ENCODE results near the gene STARD3.

The STARD3 gene

GRCh38 chr17:39639043-39639442 lies 2.1 kb downstream of the STARD3 start:
- DNase-seq (ENCODE audit: low spot score), result no peak

- DNase-seq (ENCODE audit: low spot score), result no peak
These were observed 2.9 kb downstream of the STARD3 start for GRCh38 chr17:39639566-39640458.

DNA sequence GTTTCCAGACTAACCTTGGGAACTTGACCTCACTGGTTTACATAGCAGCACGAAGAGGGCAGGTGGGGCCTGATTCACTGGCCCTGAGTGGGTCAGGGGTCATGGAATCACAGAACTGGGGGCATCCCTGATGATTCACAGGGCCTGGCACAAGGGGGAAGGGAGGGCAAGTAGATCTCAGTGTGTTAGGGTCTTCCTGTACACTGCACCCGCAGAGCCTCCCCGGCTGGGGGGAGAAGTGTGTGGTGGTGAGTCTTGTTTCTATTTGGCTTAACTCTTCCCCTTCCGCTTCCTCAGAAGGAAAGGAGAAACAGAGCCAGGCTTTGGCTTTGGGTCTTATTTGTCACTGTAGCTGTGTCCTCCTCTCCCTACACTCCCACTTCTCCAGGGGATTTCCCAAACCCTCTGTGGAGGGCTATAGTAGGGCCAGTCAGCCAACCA lies 3.7 kb downstream of the STARD3 start:
- DNase-seq (ENCODE audit: low spot score), result no peak

DNA sequence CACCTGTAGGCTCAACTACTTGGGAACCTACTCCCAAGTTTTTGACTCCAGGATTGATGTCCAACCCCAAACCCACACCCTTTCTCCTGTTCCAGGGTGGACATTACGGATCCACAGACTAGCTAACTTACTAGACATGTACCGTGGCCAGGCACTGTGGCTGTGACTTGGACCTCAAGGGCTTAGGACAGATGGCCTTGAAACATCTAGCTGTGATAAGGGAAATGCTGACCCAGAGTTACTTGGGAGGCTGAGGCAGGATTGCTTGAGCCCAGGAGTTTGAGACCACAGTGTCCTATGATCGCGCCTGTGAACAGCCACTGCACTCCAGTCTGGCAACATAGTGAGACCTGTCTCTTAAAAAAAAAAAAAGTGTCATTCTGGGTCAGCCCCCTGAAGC lies 4.2 kb downstream of the STARD3 start:
- DNase-seq (ENCODE audit: low spot score), result no peak

DNA sequence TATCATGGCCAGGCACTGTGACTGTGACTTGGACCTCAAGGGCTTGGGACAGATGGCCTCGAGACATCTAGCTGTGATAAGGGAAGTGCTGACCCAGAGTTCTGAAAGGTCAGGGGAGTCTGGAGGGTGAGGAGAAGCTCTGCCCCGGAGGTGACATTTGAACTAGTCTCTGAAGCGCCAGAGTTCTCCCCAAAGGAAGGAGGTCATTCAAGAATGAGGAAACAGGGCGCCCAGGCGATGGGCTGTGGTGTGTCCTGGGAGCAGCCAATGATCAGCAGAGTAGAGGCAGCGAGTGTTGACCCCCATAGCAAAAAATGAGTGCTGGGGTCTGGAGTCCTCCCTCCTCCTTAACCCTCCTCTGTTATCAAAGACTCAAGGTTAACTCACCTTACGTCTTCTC lies 4.9 kb downstream of the STARD3 start:
- no peak for DNase-seq (ENCODE audit: low spot score)

- no peak for DNase-seq (ENCODE audit: low spot score)
These were observed 5.5 kb downstream of the STARD3 start for GRCh38 chr17:39642291-39643074.

DNA sequence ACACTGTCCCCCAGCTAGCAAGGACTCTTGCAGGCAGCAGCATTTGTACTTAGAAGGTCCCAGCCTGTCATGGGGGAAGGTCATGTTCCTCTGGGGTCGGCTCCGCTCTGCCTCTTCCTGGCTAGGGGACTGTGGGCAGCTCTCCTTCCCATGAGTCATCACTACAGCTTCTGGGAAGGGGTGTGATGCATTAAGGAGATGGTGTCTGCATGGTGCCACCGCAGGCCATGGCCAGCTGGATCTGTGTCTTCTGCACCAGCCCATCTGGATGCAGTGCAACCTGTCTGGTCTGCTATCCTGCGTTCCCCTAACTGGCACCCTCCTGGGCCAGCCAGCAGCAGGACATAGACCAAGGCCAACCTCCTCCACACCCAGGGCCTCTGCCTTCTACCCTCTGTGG lies 6.3 kb downstream of the STARD3 start:
- DNase-seq (ENCODE audit: low spot score), result peak; percentile 40

DNA sequence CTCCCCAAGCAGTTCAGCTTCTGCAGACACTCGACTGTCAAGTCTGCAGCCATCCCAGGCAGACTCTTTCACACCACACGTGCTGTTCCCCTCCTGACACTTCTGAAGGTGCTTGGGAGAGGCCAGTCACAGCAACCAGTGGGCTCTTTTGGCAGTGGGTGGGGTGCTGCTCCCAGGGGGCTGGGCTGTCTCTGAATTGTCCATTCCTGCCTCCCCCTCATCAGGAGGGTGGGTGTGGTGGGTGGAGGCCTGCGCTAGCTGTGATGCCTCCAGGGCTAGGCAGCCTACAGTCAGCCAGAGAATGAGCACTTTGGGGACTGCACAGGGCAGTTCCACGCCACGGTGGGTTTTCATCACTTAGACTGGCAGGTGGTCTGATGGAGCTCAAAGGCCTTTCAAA lies 10.3 kb downstream of the STARD3 start:
- DNase-seq (ENCODE audit: low spot score), result no peak

GRCh38 chr17:39648616-39649366 lies 11.8 kb downstream of the STARD3 start:
- DNase-seq (ENCODE audit: low spot score), result no peak

DNA sequence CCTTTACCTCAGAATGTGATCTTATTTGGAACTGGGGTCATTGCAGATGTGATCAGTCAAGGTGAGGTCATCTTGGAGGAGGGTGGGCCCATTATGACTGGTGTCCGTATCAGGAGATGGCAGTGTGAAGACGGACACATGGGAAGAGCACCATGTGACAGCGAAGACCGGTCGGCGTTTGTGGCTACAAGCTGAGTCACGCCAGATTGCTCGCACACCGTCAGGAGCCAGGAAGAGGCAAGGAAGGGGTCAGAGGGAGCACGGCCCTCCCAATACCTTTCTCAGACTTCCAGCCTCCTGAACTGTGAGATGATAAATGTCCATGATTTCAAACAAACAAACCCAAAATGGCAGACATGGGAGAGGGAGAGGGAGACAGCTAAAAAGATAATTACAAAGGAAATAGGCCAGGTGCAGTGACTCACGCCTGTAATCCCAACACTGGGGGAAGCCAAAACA lies 13.2 kb downstream of the STARD3 start:
- DNase-seq (ENCODE audit: low spot score), result no peak

DNA sequence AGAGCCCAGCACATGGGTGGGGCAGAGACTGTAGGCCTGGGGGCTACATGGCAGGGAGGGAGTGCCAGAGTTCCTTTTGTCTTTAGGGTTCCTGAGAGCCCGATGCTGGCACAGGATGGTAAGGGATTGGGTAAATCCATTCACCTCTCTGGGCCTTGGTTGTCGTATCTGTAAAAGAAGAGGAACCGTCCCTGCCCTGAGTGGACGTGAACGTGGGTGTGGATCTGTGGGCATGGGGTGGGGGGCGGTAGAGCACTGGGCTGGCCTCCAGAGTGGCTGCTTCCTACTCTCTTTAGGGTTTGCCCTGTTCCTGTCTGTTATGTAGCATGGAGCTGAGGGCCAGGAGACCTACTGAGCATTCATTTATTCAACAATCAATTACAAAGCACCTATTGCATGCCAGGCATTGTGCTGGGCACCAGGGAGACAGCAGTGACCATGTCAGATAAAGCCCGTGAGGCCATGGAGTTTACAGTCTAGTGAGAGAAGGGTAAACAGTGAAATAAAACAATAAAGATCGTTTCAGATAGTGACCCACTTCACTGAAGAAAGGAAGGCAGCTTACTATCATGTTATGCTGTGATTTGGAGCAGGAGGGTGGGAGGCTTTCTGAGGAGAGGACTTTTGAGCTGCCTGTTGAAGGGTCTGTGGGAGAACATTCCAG lies 15.1 kb downstream of the STARD3 start:
- no peak for DNase-seq (ENCODE audit: low spot score)

GRCh38 chr17:39652587-39653315 lies 15.8 kb downstream of the STARD3 start:
- DNase-seq (ENCODE audit: low spot score), result no peak

DNA sequence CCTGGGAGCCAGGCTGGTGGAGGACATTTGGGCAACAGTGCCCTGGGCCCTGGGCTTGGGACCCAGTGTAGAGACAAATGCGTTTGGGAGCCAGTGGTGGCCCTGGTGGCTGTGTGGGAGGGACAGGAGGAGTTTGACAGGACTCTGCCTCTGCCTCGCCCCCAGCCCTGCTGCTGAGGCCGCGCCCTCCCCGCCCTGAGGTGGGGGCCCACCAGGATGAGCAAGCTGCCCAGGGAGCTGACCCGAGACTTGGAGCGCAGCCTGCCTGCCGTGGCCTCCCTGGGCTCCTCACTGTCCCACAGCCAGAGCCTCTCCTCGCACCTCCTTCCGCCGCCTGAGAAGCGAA lies 16.3 kb downstream of the STARD3 start:
- DNase-seq (ENCODE audit: low spot score), result no peak

GRCh38 chr17:39653662-39654331 lies 16.9 kb downstream of the STARD3 start:
- DNase-seq (ENCODE audit: low spot score), result peak; percentile 57

- no peak for DNase-seq (ENCODE audit: low spot score)
These were observed 18.2 kb downstream of the STARD3 start for GRCh38 chr17:39655105-39655504.

DNA sequence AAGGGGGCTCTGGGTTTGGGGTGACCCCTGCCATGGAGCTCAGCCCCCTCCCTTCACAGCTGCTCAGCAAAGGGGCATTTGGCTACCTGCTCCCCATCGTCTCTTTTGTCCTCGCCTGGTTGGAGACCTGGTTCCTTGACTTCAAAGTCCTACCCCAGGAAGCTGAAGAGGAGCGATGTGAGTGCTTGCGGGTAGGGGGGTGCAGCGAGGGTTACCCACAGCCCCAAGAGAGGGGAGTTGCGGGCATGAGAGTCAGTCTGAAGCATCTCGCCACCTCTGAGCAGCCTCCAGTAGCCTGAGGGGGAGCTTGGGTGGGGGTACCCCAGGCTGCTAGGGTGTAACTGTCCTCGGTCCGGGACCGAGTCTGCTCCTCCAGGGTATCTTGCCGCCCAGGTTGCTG lies 21.4 kb downstream of the STARD3 start:
- no peak for DNase-seq (ENCODE audit: low spot score)

DNA sequence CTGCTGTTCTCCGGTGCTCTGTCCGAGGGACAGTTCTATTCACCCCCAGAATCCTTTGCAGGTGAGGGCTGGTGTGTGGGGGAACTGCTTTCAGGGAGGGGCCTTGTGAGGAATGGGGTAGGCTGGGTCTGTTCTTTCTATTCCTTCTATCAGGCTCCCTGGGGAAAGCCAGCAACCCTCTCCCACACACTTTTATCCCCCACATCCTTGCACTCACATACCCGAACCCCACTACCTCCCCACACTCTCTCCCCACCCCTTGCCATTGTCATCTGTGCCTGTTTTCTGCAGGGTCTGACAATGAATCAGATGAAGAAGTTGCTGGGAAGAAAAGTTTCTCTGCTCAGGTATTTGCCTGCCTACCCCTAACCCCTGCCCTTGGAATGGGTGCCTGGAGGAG lies 21.8 kb downstream of the STARD3 start:
- DNase-seq (ENCODE audit: low spot score), result no peak

DNA sequence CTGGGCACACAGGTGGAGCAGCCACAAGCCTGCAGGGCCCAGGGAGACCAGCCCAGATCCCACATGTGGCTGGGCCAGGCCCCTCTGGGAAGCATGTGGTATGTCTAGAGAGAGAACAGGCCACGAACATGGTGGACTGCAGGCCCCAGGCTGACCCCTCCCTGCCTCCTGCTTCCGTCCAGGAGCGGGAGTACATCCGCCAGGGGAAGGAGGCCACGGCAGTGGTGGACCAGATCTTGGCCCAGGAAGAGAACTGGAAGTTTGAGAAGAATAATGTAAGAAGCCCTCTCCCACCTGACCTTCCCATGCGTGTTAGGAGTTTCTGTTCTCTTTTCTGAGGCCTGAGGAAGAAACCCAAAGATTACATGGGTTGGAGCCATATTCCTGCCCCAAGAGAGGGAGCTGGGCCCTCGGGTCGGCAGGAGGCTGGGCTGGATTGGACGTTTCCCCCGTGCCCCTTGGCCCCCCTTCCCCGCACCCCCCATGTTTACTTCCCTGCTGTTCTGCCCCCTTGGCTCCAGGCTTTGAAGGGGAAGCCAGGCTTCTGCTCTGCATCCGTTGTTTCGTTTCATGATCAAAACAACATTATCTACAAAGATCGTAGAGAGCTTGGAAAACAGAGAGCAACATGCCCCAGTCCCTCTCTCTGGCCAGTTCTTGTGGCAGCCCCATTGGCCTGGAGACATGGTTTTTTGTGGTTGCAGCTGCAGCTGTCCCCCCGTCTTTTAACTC lies 22.5 kb downstream of the STARD3 start:
- no peak for DNase-seq (ENCODE audit: low spot score)

DNA sequence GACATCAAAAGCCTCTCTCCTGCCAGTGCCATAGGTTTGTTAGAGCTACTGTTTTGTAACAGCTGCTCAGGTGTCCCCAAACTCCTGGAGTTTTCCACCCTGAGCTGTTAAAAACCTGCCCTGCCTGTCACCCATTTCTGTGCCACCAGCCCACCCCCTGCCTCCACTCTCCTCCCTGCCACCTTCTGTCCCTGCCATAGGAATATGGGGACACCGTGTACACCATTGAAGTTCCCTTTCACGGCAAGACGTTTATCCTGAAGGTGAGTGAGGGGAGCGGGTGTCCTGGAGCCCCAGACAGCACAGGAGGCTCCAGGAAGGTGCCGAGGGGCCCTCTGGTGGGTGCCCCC lies 23.0 kb downstream of the STARD3 start:
- DNase-seq (ENCODE audit: low spot score), result no peak

All from kidney capillary endothelial cell (primary cell).